ENCODE measurements around the gene CCNA2. TPM values are rescaled to one million over a fixed set of nuclear protein-coding genes. Genes with fewer than 3 reads are reported as not detected.

Gene CCNA2
- total RNA-seq, 1 experiment from 2014 or later, result 46.8 TPM

Other genes with a start within 250 kb of the CCNA2 start
- 67.2 and 89.5 TPM in 2 replicates for gene ANXA5, start 126.9 kb downstream of the CCNA2 start, total RNA-seq (2014; rRNA removed; shearing (Covaris generic); ENCODE audit: low replicate concordance)
- not detected in 2 replicates for gene SMIM43, start 58.7 kb downstream of the CCNA2 start, total RNA-seq (2014; rRNA removed; shearing (Covaris generic); ENCODE audit: low replicate concordance)
- 38.2 and 42.2 TPM in 2 replicates for gene EXOSC9, start 22.6 kb downstream of the CCNA2 start, total RNA-seq (2014; rRNA removed; shearing (Covaris generic); ENCODE audit: low replicate concordance)
- gene BBS7, start 46.6 kb upstream of the CCNA2 start, total RNA-seq (2014; rRNA removed; shearing (Covaris generic); ENCODE audit: low replicate concordance), result 15.0 and 28.4 TPM in 2 replicates
- not detected in 2 replicates for gene TRPC3, start 128.2 kb upstream of the CCNA2 start, total RNA-seq (2014; rRNA removed; shearing (Covaris generic); ENCODE audit: low replicate concordance)

All from Karpas-422 (cell line).